ENCODE results near the gene SMO. TPM values are rescaled to one million over a fixed set of nuclear protein-coding genes. Genes with fewer than 3 reads are reported as not detected.
"Not testable (repeated sequence)": the region's sequence is repeated elsewhere in the genome, so short reads cannot be mapped to it uniquely, and the experiment has no call there.

SMO gene
- total RNA-seq, 1 experiment from 2014 or later = 3.1 TPM

DNA sequence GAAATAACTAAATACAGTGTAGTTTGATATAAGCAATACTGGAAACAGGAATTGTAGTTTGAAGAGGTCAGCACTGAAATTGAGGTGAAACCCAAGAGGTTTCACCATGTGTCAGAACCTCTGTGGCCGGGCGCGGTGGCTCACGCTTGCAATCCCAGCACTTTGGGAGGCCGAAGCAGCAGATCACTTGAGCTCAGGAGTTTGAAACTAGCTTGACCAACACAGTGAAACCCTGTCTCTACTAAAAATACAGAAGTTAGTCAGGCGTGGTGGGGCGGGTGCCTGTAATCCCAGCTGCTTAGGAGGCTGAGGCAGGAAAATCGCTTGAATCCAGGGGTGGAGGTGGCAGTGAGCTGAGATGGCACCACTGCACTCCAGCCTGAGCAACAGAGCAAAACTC, 50.1 kb downstream of the SMO start:
- DNase-seq (ENCODE audit: low read depth) = no peak

- DNase-seq (ENCODE audit: low read depth) = no peak
Measured at GRCh38 chr7:129240119-129240820, 51.8 kb downstream of the SMO start.

DNA sequence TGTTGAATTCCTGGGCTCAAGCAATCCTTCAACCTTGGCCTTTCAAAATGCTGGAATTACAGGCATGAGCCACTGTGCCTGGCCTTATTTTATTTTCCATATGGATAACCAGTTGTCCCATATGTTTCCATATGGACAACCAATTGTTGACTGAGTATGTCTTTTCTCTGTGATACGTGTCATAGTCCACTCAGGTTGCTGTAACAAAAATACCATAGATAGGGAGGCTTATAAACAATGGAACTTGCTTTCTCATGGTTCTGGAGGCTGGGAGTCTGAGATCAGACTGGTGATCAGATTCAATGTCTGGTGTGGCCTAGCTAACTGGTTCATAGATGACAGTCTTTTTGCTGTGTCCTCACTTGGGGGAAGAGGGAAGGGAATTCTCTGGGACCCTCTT, 55.8 kb downstream of the SMO start:
- no peak for DNase-seq (ENCODE audit: low read depth)

DNA sequence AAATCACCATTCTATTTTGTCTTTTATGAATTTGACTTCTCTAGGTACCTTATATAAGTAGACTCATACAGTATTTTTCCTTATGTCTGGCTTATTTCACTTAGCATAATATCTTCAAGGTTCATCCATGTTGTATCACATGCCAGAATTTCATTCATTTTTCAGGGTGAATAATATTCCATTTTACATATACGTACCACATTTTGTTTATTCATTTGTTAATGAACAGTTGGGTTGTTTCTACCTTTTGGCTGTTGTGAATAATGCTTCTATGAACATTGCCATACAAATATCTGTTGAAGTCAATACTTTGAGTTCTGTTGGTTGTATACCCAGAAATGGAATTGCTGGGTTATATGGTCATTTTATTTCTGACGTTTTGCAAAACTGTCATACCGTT, 57.1 kb downstream of the SMO start:
- no peak for DNase-seq (ENCODE audit: low read depth)

DNA sequence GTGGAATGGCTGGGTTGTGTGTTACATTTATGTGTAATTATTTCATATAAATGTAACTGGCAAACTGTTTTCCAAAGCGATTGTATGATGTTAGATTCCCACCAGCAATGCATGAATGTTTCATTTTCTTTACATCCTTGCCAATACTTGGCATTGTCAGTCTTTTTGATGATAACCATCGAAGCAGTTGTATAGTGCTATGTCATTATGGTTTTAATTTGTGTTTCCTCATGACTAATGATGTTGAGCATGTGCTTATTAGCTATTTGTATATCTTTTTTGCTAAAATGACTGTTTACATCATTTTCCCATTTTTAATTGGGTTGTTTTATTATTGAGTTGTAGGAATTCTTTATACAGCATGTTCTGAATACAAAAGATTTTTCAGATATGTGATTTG, 58.7 kb downstream of the SMO start:
- DNase-seq (ENCODE audit: low read depth) = no peak

GRCh38 chr7:129252128-129252527, 63.7 kb downstream of the SMO start:
- no peak for DNase-seq (ENCODE audit: low read depth)

- not testable (repeated sequence) for DNase-seq (ENCODE audit: low read depth)
Measured at GRCh38 chr7:129252603-129253002, 64.2 kb downstream of the SMO start.

- no peak for DNase-seq (ENCODE audit: low read depth)
Measured at GRCh38 chr7:129255800-129256199, 67.4 kb downstream of the SMO start.

GRCh38 chr7:129256221-129256620, 67.8 kb downstream of the SMO start:
- DNase-seq (ENCODE audit: low read depth) = no peak

DNA sequence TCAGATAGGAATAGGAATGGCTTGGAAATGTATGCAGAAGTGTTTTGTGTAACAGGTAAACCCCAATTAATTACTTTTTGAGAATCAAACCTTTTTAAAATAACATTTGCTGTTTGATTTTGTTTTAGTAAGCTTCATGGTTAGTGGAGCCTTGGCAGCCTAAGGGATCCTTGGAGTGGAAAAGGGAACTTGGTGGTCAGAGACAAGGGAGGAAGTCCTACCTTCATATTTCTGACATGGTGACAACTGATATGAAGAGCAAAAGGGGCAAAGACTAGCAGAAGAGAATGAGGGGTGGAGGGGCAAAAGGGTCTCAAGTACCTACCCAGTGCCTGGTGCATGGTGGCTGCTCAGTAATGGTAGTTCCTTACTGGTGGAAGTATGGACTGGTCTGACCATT, 68.7 kb downstream of the SMO start:
- no peak for DNase-seq (ENCODE audit: low read depth)

GRCh38 chr7:129258649-129259389, 70.4 kb downstream of the SMO start:
- DNase-seq (ENCODE audit: low read depth) = peak; percentile 59

DNA sequence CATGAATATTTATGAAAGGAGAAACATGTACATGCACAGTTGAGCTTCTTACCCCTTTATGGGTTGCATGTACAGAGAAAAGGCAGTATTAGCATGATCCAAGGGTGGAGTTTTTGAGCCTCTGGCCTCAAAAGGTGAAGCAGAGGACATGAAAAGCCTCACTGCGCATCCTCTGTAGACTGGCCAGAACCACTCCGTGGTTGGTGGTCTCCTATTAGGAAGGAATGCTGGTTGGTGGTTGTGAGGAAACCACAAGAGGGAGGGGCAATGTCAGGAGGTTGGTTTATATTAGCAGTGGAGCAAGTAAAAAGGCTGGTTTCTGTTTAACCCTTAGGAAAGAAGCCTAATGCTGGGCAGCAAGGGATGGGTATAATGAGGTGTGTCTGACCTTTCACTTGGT, 73.9 kb downstream of the SMO start:
- DNase-seq (ENCODE audit: low read depth) = peak; percentile 47

Other genes starting within 250 kb of the SMO start
- gene TNPO3, start 133.5 kb upstream of the SMO start, total RNA-seq (2014; rRNA removed; shearing (Covaris generic)) = 48.1 and 70.7 TPM in 2 replicates
- gene TSPAN33, start 43.9 kb upstream of the SMO start, total RNA-seq (2014; rRNA removed; shearing (Covaris generic)) = 0.91 and 4.2 TPM in 2 replicates
- gene AHCYL2, start 36.4 kb downstream of the SMO start, total RNA-seq (2014; rRNA removed; shearing (Covaris generic)) = 8.1 and 8.2 TPM in 2 replicates
- 7.8 and 12.1 TPM in 2 replicates for gene STRIP2, start 245.8 kb downstream of the SMO start, total RNA-seq (2014; rRNA removed; shearing (Covaris generic))